ENCODE measurements around the gene GPR15.

Gene GPR15

GRCh38 chr3:98531622-98532274 is at the start of gene GPR15:
TSS of gene GPR15 (plus strand) at chr3:98531978. CDS start at chr3:98532034, 56 bp downstream.
- no peak for DNase-seq

DNA sequence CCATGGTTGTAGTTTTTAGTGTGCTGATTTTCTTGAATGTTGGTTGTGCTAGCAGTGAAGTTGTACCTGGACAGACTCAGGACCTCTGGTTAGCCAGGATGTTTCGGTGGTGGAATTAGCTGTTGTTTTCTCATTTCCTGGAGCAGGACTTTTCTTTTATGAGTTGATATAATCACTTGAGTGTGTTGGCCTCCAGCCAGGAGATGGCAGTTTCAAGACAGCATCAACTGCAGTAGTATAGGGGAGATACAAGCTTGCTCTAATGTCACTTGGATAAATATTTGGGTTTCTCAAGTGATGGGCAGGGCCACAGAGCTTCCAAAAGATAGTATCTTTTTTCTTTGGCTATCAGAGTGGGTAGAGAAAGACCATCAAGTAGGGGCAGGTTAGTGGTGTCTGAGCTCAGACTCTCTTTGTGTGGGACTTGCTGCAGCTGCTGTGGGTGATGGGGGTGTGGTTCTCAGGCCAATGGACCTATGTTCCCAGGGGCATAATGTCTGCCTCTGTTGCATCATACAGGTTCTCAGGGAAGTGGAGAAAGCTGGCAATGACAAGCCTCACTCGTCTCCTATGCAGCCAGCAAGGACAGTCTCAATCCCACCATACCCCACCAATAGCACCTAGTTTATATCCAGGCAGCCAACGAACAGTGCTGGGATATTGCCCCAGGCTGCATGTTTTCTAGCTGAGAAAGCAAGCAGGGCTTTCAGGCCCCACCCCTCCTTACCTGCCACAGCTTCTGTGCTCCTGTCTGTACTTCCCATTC is 48.9 kb upstream of the GPR15 start:
- DNase-seq, result no peak

GRCh38 chr3:98483626-98484025 is 48.2 kb upstream of the GPR15 start:
- DNase-seq, result no peak

DNA sequence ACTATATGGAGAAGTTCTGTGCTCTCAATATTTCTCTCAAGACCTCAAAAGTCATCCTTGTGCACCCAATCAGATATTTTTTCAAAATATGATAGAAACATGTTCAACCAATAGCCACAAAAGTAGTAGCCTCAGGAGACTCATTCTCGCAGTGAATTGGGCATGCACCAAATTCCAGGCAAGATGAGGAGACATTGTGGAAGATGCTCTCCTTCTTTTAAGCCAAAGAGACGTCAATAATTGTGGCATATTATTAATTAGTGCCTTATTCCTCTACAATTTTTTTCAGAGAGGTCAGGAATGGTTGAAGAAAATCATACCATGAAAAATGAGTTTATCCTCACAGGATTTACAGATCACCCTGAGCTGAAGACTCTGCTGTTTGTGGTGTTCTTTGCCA is 34.4 kb upstream of the GPR15 start, which contains the start of gene OR5K2:
TSS of gene OR5K2 (plus strand) at position 301 of the 400 bp plus-strand sequence. CDS start at position 301, 0 bp downstream.
- DNase-seq, result no peak

GRCh38 chr3:98500019-98500418 is 31.8 kb upstream of the GPR15 start:
- no peak for DNase-seq

DNA sequence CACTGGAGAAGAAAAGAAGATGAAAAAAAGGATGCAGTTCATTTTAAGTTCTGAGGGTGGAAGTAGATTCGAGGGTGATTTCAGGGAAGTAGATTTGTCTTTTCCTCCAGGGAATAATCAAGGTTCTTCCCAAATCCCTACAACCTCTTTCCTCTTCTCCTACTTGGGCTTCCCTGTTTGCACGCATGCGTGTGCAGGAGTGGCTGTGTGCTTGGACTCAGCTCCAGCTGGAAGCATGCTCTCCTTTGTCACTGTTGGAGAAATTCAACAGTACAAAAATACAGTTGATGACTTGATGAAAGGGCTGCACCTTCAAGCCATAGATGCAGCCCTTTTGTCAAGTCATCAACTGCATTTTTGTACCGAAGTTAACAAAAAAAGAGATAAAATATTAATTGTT is 30.5 kb upstream of the GPR15 start:
- no peak for DNase-seq

DNA sequence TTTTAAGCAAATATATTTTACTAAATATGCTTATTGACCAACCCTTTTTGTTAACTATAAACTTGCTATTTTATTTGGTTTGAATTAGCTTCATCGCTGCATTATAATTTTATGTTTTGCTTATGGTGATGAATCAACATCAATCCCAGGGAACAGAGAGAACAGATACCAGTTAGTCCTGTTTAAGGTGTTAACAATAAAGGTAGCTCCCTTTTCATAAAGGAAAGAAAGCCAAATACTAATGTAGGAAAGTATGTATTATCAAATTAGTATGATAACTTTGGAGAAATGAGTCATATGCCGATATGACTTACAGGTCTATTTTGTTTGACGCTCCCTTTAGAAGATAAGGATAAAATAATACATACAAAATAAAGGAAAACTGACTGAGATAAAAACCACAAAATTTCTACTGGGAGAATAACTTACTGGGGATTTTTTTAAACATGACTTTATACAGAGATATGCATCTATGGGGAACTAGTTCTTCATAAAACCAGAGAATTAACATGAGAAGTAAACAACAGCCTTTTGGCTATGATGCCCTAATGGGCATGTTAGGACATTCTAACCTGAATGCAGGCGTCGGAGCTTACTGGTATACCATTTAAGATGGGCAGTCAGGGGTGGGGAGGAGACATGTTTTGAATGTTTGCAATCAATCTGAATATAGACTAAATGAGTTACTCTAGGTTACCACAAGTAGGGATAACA is 29.8 kb upstream of the GPR15 start:
- DNase-seq, result no peak

DNA sequence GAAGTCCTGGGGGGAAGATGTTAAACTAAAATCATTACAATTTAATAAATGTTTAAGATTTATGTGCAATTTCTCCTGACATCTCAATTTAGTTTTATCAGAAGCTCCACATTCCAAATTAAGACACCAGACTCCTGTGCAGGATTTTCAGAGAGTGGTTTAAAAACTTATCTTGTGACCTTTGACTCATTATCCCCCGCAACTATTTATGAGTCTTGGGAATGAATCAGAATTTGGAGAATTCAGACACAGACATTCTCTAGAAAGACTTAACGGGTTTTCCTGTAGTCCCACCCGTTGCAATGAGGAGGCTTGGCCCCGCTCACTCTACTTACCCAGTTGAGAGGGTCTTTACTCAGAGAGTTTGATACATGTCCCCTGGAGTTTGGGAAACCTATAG is 27.2 kb upstream of the GPR15 start:
- no peak for DNase-seq

DNA sequence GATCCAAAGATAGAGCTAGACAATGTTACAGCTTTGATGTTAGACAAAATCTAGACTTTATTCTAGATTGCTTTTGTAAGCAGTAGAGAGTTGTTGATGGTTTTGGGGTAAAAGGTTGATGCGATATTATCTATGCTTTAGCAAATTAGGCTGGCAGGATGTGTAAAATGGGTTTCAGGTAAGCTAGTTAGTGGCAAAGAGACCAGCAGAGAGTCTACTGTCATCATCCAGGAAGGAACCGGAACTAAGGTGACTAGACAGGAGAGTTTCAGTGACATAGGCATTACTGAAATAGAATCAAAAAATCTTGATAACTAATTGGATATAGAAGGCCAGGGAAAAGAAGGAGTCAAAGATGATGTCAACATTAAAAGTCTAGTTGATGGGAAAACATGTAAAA is 23.2 kb upstream of the GPR15 start:
- no peak for DNase-seq

DNA sequence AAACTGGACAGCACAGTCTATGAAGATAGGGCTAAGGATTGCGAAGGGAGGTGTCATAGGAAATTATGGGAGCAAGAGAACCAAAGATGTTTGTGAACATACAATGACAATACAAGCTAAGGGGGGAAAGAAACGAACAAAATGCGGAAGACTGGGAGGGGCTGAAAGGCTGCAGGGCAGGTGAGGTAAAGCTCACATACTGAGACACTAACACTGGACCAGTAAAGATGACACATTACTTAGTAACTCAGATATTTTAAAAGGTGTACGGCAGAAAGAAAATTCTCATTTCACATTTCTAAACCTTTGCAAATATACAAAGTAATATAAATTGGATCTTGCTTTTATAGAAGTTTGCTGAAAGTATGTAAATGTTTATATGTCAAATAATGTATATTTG is 19.2 kb upstream of the GPR15 start:
- DNase-seq, result no peak

DNA sequence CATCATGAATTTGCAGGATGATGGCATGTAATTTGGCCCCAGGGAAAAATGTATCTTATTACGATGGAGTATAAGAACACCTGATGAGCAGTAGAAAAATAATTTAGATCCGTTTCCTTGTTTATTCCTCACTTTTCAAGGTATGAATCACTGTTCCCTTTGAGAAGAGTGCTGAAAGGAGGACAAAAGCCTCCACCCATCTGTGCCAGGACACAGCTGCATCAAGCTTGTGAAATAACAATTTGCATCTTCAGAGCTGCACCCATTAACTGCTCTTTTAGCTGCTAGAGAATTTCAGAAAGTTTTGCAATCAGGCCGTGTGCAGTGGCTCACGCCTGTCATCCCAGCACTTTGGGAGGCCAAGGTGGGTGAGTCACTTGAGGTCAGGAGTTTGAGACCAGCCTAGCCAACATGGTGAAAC is 18.7 kb upstream of the GPR15 start:
- no peak for DNase-seq

DNA sequence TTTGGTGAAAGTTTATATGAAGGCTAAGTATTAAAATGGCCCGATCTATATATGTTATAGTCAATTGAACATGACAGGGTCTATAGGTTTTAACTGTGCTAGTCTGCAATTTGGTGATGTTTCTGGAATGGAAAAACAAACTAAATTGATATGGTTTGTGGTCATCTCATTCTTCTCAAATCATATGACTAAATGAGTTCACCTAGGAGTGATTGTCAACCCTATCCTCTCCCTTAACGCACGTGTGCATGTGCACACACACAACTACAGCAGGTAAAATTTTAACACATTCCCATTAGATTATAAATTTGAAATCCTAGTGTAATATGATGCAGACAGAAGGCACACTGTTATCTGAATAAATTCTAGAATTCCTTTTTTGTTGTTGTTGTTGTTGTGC is 18.0 kb upstream of the GPR15 start:
- DNase-seq, result no peak

GRCh38 chr3:98514948-98515347 is 16.8 kb upstream of the GPR15 start:
- no peak for DNase-seq

DNA sequence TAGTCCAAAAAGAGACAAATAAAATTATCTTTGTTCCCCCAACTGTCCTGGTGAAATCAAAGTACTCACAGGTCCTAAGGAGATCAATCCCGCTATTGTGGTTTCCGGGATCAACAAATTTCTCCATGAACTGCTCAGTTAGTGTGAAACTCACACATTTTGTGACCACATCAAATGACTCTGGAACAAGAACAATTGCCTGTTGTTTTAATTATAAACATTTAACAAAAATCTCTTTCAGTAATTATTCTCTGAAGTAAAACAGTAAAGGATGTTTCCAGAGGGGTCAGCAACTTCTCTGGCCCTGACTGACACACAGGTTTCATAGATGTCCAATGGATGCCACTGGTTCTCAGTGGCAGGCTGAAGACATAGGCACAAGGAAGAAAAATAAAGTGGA is 13.0 kb upstream of the GPR15 start:
- no peak for DNase-seq

- DNase-seq, result no peak
Observed at GRCh38 chr3:98519351-98519750, 12.4 kb upstream of the GPR15 start.

DNA sequence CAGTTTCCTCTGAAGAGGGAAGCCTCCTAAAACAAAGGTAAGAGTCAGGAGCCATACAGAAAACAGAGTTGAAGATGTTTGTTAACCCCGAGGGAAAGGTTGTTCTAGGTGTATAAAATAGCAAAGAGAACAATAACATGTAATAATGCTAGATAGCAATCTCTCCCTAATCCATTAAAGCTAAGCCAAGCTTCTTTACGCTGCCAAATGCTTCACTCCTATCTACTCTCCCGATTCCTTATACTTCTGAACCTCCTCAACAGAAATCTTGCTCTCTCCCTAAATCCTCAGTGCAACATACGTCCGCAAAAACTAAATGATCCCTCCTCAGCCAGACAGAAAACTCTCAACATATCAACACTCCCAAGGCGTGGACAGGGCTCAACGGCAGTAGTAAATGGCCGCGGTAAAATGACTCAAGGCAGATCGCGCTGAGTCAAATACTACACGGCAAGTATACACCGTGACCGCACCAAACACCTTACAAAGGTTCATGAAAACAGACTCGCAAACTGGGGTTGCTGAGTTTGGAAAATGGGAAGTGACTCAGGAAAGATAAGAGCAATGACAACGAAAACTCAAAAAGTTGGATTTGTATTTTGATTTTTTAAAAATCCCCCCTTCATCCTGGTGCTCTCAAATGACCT is 9.8 kb upstream of the GPR15 start:
- no peak for DNase-seq

DNA sequence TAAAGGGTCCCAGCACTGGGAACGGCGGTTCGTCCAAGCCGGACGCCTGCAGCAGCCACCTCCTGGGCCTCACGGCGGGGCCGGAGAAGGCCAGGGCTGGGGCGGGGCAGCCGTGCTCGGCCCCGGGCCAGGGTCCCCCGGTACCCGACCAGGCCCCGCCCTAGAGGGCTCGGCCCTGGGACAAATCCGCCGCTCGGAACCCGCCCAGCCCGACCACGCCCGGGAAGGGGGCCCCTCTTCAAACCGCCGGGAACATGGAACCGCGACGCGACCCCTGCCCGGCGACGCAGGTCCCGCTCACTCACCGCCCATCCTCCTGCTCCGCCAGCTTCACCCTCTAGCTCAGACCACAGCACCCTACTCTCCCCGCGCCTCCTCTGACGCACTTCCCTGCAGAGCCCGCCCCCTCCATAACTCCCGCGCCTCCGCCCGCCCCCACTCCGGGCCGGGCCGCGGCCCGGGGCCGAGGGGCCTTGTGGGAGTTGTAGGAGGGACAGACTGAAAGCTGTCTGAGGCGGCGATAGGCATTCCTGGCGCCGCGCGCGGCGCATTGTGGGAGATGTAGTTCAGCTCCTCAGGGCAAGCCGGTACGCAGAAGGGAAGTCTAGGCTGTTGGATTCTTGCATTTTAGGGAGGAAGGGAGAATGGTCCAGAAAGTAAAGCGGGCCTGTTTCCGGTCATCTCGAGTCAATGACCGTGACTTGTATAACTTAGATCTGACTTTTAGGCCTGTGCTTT is 9.1 kb upstream of the GPR15 start, which contains the start of gene CLDND1:
TSS of gene CLDND1 (minus strand) at position 359 of the 738 bp plus-strand sequence. CDS start 1,478 bp downstream, outside the sequence.
- peak; percentile 73 for DNase-seq

GRCh38 chr3:98525494-98525893 is 6.3 kb upstream of the GPR15 start:
- no peak for DNase-seq

DNA sequence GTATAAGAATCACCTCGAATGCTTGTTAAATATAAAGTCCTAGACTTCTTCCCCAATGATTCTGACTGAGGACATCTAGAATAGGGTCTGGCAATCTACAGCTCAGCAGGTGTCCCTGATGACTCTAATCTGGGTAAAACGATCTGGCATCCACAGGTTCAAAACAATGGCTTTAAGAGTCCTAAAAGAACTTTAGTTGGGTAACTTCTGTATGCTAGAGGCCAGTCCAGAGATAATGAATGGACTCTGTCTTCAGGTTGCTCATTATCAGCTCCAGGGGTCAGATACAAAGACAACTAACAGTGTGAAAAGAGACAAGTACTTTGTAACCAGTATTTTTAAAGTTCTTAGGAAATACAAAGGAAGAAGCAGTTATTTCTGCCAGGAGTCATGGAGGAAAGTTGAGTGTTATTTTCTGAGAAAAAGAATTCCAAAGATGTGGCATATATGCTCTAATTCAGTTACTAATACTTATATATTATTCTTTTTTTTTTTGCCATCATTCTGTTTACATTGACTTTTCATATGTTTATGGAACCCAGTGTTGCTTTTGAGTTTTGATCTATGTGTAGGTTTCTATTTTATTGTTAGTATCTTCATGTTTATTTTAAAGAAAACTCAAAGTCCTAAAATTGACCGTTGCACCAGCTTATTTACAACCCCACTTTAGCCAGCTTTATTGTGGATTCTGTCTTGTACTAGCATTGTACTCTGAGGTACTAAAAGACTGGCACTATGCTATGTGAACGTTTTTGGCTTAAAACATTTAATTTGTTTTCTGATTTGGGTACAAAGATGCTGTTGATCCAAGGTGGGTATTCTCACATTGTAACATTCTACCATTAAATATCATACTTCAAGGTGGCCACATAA is 3.1 kb upstream of the GPR15 start:
- no peak for DNase-seq

DNA sequence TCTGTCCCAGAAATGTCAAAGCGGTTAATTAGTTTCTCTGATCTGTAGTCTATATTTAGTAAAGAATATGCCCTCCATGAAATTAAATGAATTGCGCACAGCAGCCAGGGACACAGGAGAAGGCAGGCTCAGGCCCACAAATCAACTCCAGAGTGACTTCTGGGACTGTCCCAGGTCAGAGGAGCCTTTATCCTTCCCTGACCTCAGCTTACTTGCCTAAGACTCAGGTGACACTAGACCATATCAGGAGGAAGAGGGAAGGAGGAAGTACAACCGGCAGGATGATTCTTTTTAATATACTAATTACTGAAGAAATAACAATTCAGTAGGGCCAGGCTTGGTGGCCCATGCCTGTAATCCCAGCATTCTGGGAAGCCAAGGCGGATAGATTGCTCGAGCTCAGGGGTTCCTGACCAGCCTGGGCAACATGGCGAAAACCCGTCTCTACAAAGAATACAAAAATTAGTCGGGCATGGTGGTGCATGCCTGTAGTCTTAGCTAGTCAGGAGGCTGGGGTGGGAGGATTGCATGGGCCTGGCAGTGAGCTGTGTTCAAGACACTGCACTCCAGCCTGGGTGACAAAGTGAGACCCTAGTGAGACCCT is 1.8 kb upstream of the GPR15 start:
- no peak for DNase-seq

GRCh38 chr3:98530676-98531075 is 1.1 kb upstream of the GPR15 start:
- DNase-seq, result no peak

All from NCI-H748 treated with DMSO at 0.1 percent for 48 hours (cell line).